GM18867 (cell line): ENCODE results near the gene ATP6V1C2.

ENCODE experiments used
- ATAC-seq: cut with Tn5 transposase; IDR thresholded peaks from one replicate; pipeline ENCODE4 v1.9.1; 2021; ENCODE audit warnings: mild to moderate bottlenecking, moderate library complexity; ENCODE audit not compliant: unreplicated experiment

The ATP6V1C2 gene

GRCh38 chr2:10721396-10722251, at the start of gene ATP6V1C2:
ATP6V1C2 (plus strand) TSS chr2:10721630; CDS start chr2:10722850, 1,220 bp downstream.
- peak; percentile 78 for ATAC-seq

GRCh38 chr2:10675131-10675530, 46.3 kb upstream of the ATP6V1C2 start:
- ATAC-seq: no peak

GRCh38 chr2:10678225-10678624, 43.2 kb upstream of the ATP6V1C2 start:
- ATAC-seq: no peak

- no peak for ATAC-seq
These were observed 41.2 kb upstream of the ATP6V1C2 start for GRCh38 chr2:10680214-10680613.

- no peak for ATAC-seq
These were observed 40.5 kb upstream of the ATP6V1C2 start for GRCh38 chr2:10680957-10681356.

- no peak for ATAC-seq
These were observed 35.2 kb upstream of the ATP6V1C2 start for GRCh38 chr2:10686176-10686730.

GRCh38 chr2:10688921-10689807, 32.3 kb upstream of the ATP6V1C2 start:
- ATAC-seq: peak; percentile 15

GRCh38 chr2:10691521-10691920, 29.9 kb upstream of the ATP6V1C2 start:
- ATAC-seq: no peak

GRCh38 chr2:10700078-10700803, 21.2 kb upstream of the ATP6V1C2 start:
- ATAC-seq: no peak

- no peak for ATAC-seq
These were observed 17.3 kb upstream of the ATP6V1C2 start for GRCh38 chr2:10704034-10704594.

- no peak for ATAC-seq
These were observed 15.4 kb upstream of the ATP6V1C2 start for GRCh38 chr2:10706033-10706432.

- no peak for ATAC-seq
These were observed 13.6 kb upstream of the ATP6V1C2 start for GRCh38 chr2:10707831-10708230.

- ATAC-seq: no peak
These were observed 12.0 kb upstream of the ATP6V1C2 start for GRCh38 chr2:10709290-10709939.

- no peak for ATAC-seq
These were observed 9.1 kb upstream of the ATP6V1C2 start for GRCh38 chr2:10712185-10712809.

- no peak for ATAC-seq
These were observed 4.8 kb upstream of the ATP6V1C2 start for GRCh38 chr2:10716581-10716980.

GRCh38 chr2:10717628-10718027, 3.8 kb upstream of the ATP6V1C2 start:
- ATAC-seq: no peak

GRCh38 chr2:10720306-10720705, 1.1 kb upstream of the ATP6V1C2 start:
- no peak for ATAC-seq

GRCh38 chr2:10720947-10721395, 459 bp upstream of the ATP6V1C2 start:
- peak; percentile 22 for ATAC-seq

GRCh38 chr2:10722252-10722825, 909 bp downstream of the ATP6V1C2 start:
- ATAC-seq: no peak
